ENCODE results near the gene BLCAP.

- TF ChIP-seq CTCF (conservative IDR thresholded peaks at IDR 0.05; ENCODE audit: low read depth in 2 of 2) = no peak
- no peak for TF ChIP-seq EZH2phosphoT487 (IDR thresholded peaks at IDR 0.05; ENCODE audit: unreplicated experiment)
- no peak for TF ChIP-seq ZNF114 (CRISPR knock-in tag; IDR thresholded peaks at IDR 0.05)
- TF ChIP-seq CREB1 (CRISPR knock-in tag; IDR thresholded peaks at IDR 0.05; ENCODE audit: low read depth) = no peak
- no peak for TF ChIP-seq REST (IDR thresholded peaks at IDR 0.05; ENCODE audit: unreplicated experiment)
- no peak for TF ChIP-seq EZH2 (IDR thresholded peaks at IDR 0.05; ENCODE audit: low read depth, unreplicated experiment)
- no peak for TF ChIP-seq ZNF331 (CRISPR knock-in tag; IDR thresholded peaks at IDR 0.05; ENCODE audit: low read depth)
- TF ChIP-seq POLR2AphosphoS5 (IDR thresholded peaks at IDR 0.05; ENCODE audit: low read depth) = no peak
Observed at GRCh38 chr20:37547912-37548311, 20.2 kb upstream of the BLCAP start.

Measured in GM23338 (cell line).